ENCODE data around the gene CLEC18A.

- TF ChIP-seq EZH2 (IDR thresholded peaks at IDR 0.05; ENCODE audit: insufficient read depth, low read length) (no peak), CTCF (IDR thresholded peaks at IDR 0.05; ENCODE audit: insufficient read depth, low read depth, low read length) (no peak)
Observed at GRCh38 chr16:69934751-69935150, 16.4 kb upstream of the CLEC18A start.
